ENCODE results near the gene PEF1. TPM values are rescaled to one million over a fixed set of nuclear protein-coding genes. Genes with fewer than 3 reads are reported as not detected.

Gene PEF1
- total RNA-seq, 1 experiment from 2014 or later: 33.7 TPM

GRCh38 chr1:31689379-31689778, 44.7 kb upstream of the PEF1 start (continued):
- TF ChIP-seq ZNF138 (CRISPR knock-in tag; conservative IDR thresholded peaks at IDR 0.05) (no peak), ZNF317 (CRISPR knock-in tag; IDR thresholded peaks at IDR 0.05; ENCODE audit: borderline replicate concordance, low read depth) (no peak), NFATC4 (CRISPR knock-in tag; IDR thresholded peaks at IDR 0.05) (no peak), ZBTB21 (CRISPR knock-in tag; IDR thresholded peaks at IDR 0.05; ENCODE audit: borderline replicate concordance) (no peak), ATF6 (CRISPR knock-in tag; IDR thresholded peaks at IDR 0.05) (no peak)
- TF ChIP-seq, protein P1, sequence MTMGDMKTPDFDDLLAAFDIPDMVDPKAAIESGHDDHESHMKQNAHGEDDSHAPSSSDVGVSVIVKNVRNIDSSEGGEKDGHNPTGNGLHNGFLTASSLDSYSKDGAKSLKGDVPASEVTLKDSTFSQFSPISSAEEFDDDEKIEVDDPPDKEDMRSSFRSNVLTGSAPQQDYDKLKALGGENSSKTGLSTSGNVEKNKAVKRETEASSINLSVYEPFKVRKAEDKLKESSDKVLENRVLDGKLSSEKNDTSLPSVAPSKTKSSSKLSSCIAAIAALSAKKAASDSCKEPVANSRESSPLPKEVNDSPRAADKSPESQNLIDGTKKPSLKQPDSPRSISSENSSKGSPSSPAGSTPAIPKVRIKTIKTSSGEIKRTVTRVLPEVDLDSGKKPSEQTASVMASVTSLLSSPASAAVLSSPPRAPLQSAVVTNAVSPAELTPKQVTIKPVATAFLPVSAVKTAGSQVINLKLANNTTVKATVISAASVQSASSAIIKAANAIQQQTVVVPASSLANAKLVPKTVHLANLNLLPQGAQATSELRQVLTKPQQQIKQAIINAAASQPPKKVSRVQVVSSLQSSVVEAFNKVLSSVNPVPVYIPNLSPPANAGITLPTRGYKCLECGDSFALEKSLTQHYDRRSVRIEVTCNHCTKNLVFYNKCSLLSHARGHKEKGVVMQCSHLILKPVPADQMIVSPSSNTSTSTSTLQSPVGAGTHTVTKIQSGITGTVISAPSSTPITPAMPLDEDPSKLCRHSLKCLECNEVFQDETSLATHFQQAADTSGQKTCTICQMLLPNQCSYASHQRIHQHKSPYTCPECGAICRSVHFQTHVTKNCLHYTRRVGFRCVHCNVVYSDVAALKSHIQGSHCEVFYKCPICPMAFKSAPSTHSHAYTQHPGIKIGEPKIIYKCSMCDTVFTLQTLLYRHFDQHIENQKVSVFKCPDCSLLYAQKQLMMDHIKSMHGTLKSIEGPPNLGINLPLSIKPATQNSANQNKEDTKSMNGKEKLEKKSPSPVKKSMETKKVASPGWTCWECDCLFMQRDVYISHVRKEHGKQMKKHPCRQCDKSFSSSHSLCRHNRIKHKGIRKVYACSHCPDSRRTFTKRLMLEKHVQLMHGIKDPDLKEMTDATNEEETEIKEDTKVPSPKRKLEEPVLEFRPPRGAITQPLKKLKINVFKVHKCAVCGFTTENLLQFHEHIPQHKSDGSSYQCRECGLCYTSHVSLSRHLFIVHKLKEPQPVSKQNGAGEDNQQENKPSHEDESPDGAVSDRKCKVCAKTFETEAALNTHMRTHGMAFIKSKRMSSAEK (CRISPR knock-in tag; IDR thresholded peaks at IDR 0.05; ENCODE audit: borderline replicate concordance): no peak
- TF ChIP-seq, protein P2, sequence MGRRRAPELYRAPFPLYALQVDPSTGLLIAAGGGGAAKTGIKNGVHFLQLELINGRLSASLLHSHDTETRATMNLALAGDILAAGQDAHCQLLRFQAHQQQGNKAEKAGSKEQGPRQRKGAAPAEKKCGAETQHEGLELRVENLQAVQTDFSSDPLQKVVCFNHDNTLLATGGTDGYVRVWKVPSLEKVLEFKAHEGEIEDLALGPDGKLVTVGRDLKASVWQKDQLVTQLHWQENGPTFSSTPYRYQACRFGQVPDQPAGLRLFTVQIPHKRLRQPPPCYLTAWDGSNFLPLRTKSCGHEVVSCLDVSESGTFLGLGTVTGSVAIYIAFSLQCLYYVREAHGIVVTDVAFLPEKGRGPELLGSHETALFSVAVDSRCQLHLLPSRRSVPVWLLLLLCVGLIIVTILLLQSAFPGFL (CRISPR knock-in tag; IDR thresholded peaks at IDR 0.05; ENCODE audit: borderline replicate concordance): no peak

DNA sequence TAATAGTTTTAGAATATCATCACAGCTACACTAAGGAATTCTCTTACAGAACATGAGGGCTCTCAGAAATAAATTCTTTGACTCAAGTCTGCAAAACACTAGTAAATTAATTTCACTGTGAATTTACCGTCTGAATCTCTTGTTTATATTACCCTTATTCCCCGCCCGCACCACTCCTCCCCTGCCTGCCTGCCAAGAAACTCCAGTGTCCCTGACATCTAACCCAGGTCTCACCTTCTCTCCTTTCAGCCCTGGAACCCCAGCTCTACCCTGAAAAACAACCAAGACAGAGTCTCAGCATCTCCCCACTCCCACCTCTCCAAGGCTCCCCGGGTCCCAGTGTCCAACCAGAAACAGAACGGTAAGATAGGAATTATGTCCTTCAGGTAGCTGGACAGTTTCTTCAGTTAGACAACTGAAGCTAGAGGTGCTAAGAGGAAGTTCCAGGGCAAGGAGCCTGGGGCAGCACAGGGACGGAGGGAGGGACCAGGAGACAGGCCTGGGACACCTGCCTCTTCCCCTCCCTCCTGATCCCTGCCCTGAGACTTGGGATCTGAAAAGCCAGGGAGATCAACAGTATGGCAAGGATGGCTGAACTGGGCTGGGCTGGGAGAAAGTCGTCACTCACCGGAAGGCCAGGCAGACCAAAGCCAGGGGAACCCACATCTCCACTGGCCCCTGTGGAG, 43.7 kb upstream of the PEF1 start:
- H3K9me3 Mint-ChIP-seq: no peaks in the 10 kb centered on the region
- peaks cover 2% of the 10 kb centered on the region; the same call in 1 of the 2 replicates for H3K4me1 Mint-ChIP-seq
- H3K27me3 Mint-ChIP-seq (ENCODE audit: low read depth): no peaks in the 10 kb centered on the region; the same call in 1 of the 2 replicates
- ATAC-seq (no peak), DNase-seq (ENCODE audit: low spot score) (no peak)
- CTCF ChIA-PET: interaction anchor here (0.6 to 2.0 kb wide), 7 partner anchors 9 to 275 kb away, joined by 3 to 9 read pairs (median 3); partner anchors contain the start of gene COL16A1
- H3K27ac Mint-ChIP-seq: peak overlapping the region; percentile 46
- no peaks in the 10 kb centered on the region for H3K36me3 Mint-ChIP-seq
- POLR2A ChIA-PET: no interaction called here
- H3K4me3 Mint-ChIP-seq: no peak overlapping the region
- TF ChIP-seq ATF6 (CRISPR knock-in tag; IDR thresholded peaks at IDR 0.05): no peak
- TF ChIP-seq, protein P3, sequence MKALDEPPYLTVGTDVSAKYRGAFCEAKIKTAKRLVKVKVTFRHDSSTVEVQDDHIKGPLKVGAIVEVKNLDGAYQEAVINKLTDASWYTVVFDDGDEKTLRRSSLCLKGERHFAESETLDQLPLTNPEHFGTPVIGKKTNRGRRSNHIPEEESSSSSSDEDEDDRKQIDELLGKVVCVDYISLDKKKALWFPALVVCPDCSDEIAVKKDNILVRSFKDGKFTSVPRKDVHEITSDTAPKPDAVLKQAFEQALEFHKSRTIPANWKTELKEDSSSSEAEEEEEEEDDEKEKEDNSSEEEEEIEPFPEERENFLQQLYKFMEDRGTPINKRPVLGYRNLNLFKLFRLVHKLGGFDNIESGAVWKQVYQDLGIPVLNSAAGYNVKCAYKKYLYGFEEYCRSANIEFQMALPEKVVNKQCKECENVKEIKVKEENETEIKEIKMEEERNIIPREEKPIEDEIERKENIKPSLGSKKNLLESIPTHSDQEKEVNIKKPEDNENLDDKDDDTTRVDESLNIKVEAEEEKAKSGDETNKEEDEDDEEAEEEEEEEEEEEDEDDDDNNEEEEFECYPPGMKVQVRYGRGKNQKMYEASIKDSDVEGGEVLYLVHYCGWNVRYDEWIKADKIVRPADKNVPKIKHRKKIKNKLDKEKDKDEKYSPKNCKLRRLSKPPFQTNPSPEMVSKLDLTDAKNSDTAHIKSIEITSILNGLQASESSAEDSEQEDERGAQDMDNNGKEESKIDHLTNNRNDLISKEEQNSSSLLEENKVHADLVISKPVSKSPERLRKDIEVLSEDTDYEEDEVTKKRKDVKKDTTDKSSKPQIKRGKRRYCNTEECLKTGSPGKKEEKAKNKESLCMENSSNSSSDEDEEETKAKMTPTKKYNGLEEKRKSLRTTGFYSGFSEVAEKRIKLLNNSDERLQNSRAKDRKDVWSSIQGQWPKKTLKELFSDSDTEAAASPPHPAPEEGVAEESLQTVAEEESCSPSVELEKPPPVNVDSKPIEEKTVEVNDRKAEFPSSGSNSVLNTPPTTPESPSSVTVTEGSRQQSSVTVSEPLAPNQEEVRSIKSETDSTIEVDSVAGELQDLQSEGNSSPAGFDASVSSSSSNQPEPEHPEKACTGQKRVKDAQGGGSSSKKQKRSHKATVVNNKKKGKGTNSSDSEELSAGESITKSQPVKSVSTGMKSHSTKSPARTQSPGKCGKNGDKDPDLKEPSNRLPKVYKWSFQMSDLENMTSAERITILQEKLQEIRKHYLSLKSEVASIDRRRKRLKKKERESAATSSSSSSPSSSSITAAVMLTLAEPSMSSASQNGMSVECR (CRISPR knock-in tag; IDR thresholded peaks at IDR 0.05; ENCODE audit: borderline replicate concordance): no peak
- no peak for TF ChIP-seq SOX15 (CRISPR knock-in tag; IDR thresholded peaks at IDR 0.05)
- no peak for TF ChIP-seq GABPB1 (CRISPR knock-in tag; IDR thresholded peaks at IDR 0.05)
- TF ChIP-seq, protein P4, sequence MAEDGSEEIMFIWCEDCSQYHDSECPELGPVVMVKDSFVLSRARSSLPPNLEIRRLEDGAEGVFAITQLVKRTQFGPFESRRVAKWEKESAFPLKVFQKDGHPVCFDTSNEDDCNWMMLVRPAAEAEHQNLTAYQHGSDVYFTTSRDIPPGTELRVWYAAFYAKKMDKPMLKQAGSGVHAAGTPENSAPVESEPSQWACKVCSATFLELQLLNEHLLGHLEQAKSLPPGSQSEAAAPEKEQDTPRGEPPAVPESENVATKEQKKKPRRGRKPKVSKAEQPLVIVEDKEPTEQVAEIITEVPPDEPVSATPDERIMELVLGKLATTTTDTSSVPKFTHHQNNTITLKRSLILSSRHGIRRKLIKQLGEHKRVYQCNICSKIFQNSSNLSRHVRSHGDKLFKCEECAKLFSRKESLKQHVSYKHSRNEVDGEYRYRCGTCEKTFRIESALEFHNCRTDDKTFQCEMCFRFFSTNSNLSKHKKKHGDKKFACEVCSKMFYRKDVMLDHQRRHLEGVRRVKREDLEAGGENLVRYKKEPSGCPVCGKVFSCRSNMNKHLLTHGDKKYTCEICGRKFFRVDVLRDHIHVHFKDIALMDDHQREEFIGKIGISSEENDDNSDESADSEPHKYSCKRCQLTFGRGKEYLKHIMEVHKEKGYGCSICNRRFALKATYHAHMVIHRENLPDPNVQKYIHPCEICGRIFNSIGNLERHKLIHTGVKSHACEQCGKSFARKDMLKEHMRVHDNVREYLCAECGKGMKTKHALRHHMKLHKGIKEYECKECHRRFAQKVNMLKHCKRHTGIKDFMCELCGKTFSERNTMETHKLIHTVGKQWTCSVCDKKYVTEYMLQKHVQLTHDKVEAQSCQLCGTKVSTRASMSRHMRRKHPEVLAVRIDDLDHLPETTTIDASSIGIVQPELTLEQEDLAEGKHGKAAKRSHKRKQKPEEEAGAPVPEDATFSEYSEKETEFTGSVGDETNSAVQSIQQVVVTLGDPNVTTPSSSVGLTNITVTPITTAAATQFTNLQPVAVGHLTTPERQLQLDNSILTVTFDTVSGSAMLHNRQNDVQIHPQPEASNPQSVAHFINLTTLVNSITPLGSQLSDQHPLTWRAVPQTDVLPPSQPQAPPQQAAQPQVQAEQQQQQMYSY (CRISPR knock-in tag; IDR thresholded peaks at IDR 0.05): no peak
- TF ChIP-seq, protein P5, sequence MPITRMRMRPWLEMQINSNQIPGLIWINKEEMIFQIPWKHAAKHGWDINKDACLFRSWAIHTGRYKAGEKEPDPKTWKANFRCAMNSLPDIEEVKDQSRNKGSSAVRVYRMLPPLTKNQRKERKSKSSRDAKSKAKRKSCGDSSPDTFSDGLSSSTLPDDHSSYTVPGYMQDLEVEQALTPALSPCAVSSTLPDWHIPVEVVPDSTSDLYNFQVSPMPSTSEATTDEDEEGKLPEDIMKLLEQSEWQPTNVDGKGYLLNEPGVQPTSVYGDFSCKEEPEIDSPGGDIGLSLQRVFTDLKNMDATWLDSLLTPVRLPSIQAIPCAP (CRISPR knock-in tag; IDR thresholded peaks at IDR 0.05): no peak
- TF ChIP-seq, protein P6, sequence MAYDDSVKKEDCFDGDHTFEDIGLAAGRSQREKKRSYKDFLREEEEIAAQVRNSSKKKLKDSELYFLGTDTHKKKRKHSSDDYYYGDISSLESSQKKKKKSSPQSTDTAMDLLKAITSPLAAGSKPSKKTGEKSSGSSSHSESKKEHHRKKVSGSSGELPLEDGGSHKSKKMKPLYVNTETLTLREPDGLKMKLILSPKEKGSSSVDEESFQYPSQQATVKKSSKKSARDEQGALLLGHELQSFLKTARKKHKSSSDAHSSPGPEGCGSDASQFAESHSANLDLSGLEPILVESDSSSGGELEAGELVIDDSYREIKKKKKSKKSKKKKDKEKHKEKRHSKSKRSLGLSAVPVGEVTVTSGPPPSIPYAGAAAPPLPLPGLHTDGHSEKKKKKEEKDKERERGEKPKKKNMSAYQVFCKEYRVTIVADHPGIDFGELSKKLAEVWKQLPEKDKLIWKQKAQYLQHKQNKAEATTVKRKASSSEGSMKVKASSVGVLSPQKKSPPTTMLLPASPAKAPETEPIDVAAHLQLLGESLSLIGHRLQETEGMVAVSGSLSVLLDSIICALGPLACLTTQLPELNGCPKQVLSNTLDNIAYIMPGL (CRISPR knock-in tag; IDR thresholded peaks at IDR 0.05): no peak

Data from WTC11 (cell line).